Measurements from ENCODE around the gene FOXA2. TPM values are rescaled to one million over a fixed set of nuclear protein-coding genes. Genes with fewer than 3 reads are reported as not detected.
"Not testable (repeated sequence)": the region's sequence is repeated elsewhere in the genome, so short reads cannot be mapped to it uniquely, and the experiment has no call there.

FOXA2 gene
- total and polyA plus RNA-seq, 7 donors, result 5.8 to 12.7 (median 9.6) TPM; not detected in 4

- Histone ChIP-seq H3K4me3 (no peak overlapping the region), H3K27ac (no peak overlapping the region), H3K36me3 (no peaks in the 10 kb centered on the region), H3K9me3 (no peaks in the 10 kb centered on the region), H3K27me3 (peaks cover 0 to 8% (median 0%) of the 10 kb centered on the region in 3 donors), H3K4me1 (no peaks in the 10 kb centered on the region)
- intact Hi-C loops (cut with DNase I), result no loop called here
- TF ChIP-seq POLR2AphosphoS5 (IDR thresholded peaks at IDR 0.05) (no peak), POLR2A (IDR thresholded peaks at IDR 0.05) (no peak), CTCF (IDR thresholded peaks at IDR 0.05) (no peak), EP300 (IDR thresholded peaks at IDR 0.05) (no peak)
- WGBS, 2 donors, result 63 to 69% methylated on average over 2 of the region's 2 CpGs
- no peak for DNase-seq
Measured at GRCh38 chr20:22601361-22602141, 17.2 kb upstream of the FOXA2 start.

- H3K36me3 ChIP-seq; H3K27ac ChIP-seq; intact Hi-C loops (cut with DNase I); H3K9me3 ChIP-seq; H3K4me1 ChIP-seq; DNase-seq; H3K4me3 ChIP-seq: not testable (repeated sequence)
- WGBS, 2 donors, result 96% methylated on average over 2 of the region's 2 CpGs
- H3K27me3 ChIP-seq, result peaks cover 0 to 23% (median 0%) of the 10 kb centered on the region in 3 donors
Measured at GRCh38 chr20:22599258-22599657, 14.9 kb upstream of the FOXA2 start.

GRCh38 chr20:22597303-22597702 lies 12.9 kb upstream of the FOXA2 start:
- Histone ChIP-seq H3K9me3 (no peaks in the 10 kb centered on the region), H3K36me3 (no peaks in the 10 kb centered on the region), H3K4me1 (no peaks in the 10 kb centered on the region), H3K4me3 (no peak overlapping the region), H3K27me3 (peaks cover 0 to 24% (median 0%) of the 10 kb centered on the region in 3 donors), H3K27ac (no peak overlapping the region)
- no peak for DNase-seq
- intact Hi-C loops (cut with DNase I), result no loop called here
- 84 to 90% methylated on average over 1 of the region's 1 CpG for WGBS, 2 donors
- no peak for TF ChIP-seq POLR2AphosphoS5 (IDR thresholded peaks at IDR 0.05)
- TF ChIP-seq CTCF (IDR thresholded peaks at IDR 0.05), result no peak
- no peak for TF ChIP-seq POLR2A (IDR thresholded peaks at IDR 0.05)
- no peak for TF ChIP-seq EP300 (IDR thresholded peaks at IDR 0.05)

GRCh38 chr20:22590662-22591061 lies 6.3 kb upstream of the FOXA2 start:
- no peak overlapping the region for H3K27ac ChIP-seq
- H3K9me3 ChIP-seq, result no peaks in the 10 kb centered on the region
- WGBS, 2 donors, result 21 to 81% methylated on average over 1 of the region's 1 CpG
- TF ChIP-seq EP300 (IDR thresholded peaks at IDR 0.05) (no peak), CTCF (IDR thresholded peaks at IDR 0.05) (no peak)
- H3K27me3 ChIP-seq, result peaks cover 6 to 67% (median 47%) of the 10 kb centered on the region in 3 donors
- intact Hi-C loops (cut with DNase I), result no loop called here
- DNase-seq, result no peak
- no peaks in the 10 kb centered on the region for H3K36me3 ChIP-seq
- H3K4me1 ChIP-seq, result peaks cover 0 to 8% (median 6%) of the 10 kb centered on the region in 4 donors
- no peak overlapping the region for H3K4me3 ChIP-seq

GRCh38 chr20:22586645-22587310 lies 2.4 kb upstream of the FOXA2 start:
- H3K27me3 ChIP-seq, result peaks cover 32 to 99% (median 85%) of the 10 kb centered on the region in 3 donors
- TF ChIP-seq CTCF (IDR thresholded peaks at IDR 0.05) (peak in 2 of 4 experiments; percentile 31 to 34), EP300 (IDR thresholded peaks at IDR 0.05) (no peak)
- intact Hi-C loops (cut with DNase I), result no loop called here

More at GRCh38 chr20:22586645-22587310, 2.4 kb upstream of the FOXA2 start:
- no peak overlapping the region for H3K27ac ChIP-seq
- no peaks in the 10 kb centered on the region for H3K9me3 ChIP-seq
- no peak overlapping the region for H3K4me3 ChIP-seq
- no peak for DNase-seq
- 3 to 7% methylated on average over 47 of the region's 47 CpGs for WGBS, 2 donors
- peaks cover 0 to 42% (median 27%) of the 10 kb centered on the region in 4 donors for H3K4me1 ChIP-seq
- no peaks in the 10 kb centered on the region for H3K36me3 ChIP-seq

Measured in sigmoid colon (tissue), 7 donors.